Measurements from ENCODE around the gene ZBTB16.

DNA sequence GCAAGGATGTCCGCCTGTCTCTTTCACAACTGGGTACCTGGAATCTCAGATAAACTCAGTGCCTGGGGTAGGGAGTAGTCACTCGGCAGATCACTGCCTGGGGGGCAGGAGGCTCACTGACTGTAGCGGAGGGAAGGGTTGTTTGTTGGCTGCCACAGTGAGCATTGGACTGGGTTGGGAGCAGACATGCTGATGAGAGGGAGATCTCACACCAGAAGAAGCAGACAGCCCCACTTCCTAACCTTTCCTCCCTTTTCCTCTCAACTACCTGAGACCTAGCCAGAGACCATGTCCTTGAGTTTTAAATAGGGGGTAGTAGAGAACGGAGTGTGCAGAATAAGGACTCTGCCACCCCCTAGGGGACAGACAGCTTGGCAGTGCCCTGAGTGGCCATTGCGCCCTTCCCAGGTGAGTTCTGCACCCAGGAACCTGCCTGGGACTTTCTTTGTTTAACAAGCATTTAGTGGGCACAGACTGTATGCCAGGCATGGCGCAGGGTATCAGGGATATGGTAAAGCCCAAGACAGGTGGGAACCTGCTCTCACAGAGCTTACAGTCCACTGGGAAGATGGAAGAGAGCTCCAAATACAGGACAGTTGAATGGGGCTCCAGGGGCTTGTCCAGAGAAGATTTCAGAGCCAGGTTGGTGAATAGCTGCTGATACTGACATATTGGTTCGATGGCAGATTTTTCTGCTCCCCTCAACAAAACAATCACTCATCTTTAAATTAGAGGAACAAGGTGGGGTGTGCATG, 121.0 kb downstream of the ZBTB16 start:
- TF ChIP-seq, protein P1, sequence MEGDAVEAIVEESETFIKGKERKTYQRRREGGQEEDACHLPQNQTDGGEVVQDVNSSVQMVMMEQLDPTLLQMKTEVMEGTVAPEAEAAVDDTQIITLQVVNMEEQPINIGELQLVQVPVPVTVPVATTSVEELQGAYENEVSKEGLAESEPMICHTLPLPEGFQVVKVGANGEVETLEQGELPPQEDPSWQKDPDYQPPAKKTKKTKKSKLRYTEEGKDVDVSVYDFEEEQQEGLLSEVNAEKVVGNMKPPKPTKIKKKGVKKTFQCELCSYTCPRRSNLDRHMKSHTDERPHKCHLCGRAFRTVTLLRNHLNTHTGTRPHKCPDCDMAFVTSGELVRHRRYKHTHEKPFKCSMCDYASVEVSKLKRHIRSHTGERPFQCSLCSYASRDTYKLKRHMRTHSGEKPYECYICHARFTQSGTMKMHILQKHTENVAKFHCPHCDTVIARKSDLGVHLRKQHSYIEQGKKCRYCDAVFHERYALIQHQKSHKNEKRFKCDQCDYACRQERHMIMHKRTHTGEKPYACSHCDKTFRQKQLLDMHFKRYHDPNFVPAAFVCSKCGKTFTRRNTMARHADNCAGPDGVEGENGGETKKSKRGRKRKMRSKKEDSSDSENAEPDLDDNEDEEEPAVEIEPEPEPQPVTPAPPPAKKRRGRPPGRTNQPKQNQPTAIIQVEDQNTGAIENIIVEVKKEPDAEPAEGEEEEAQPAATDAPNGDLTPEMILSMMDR (IDR thresholded peaks at IDR 0.05; ENCODE audit: low read length) = peak; percentile 71
- TF ChIP-seq EZH2 (optimal IDR thresholded peaks at IDR 0.05; ENCODE audit: low read depth, low read length) = no peak

All from MM.1S (cell line).